H9 (cell line): ENCODE results near the gene TRPV6. TPM values are rescaled to one million over a fixed set of nuclear protein-coding genes. Genes with fewer than 3 reads are reported as not detected.

Experiments
- DNase-seq: peaks from one replicate; pipeline ENCODE4 v3.0.0-alpha.2; 2017
- H2AFZ ChIP-seq: one replicate; pipeline ENCODE4 v1.6.1; 2013; ENCODE audit warnings: mild to moderate bottlenecking, low read length, control low read depth, moderate library complexity
- H2AK5ac ChIP-seq: 2 replicates; pipeline ENCODE4 v1.6.1; 2013; ENCODE audit warnings: low read length, control low read depth, mixed read lengths; ENCODE audit not compliant: insufficient read length
- H2BK120ac ChIP-seq: one replicate; pipeline ENCODE4 v1.6.1; 2013; ENCODE audit warnings: low read depth, mild to moderate bottlenecking, low read length, control low read depth, inconsistent platforms; ENCODE audit not compliant: poor library complexity, severe bottlenecking
- H2BK12ac ChIP-seq: 2 replicates; pipeline ENCODE4 v1.6.1; 2013; ENCODE audit warnings: low read length, control low read depth, mixed read lengths, low read depth; ENCODE audit not compliant: insufficient read length
- H2BK15ac ChIP-seq: 2 replicates; pipeline ENCODE4 v1.6.1; 2013; ENCODE audit warnings: low read depth, low read length, control low read depth
- H2BK20ac ChIP-seq: one replicate; pipeline ENCODE4 v1.6.1; 2013; ENCODE audit warnings: low read depth, mild to moderate bottlenecking, low read length, control low read depth, inconsistent platforms; ENCODE audit not compliant: poor library complexity, severe bottlenecking
- H2BK5ac ChIP-seq: 2 replicates; pipeline ENCODE4 v1.6.1; 2013; ENCODE audit warnings: low read length, control low read depth, mixed read lengths; ENCODE audit not compliant: insufficient read length
- H3K14ac ChIP-seq: 2 replicates; pipeline ENCODE4 v1.6.1; 2013; ENCODE audit warnings: low read length, control low read depth; ENCODE audit not compliant: insufficient read depth
- H3K18ac ChIP-seq: 2 replicates; pipeline ENCODE4 v1.6.1; 2013; ENCODE audit warnings: low read depth, mild to moderate bottlenecking, mixed read lengths, low read length, control low read depth; ENCODE audit not compliant: insufficient read length
- H3K23ac ChIP-seq: 2 replicates; pipeline ENCODE4 v1.6.1; 2013; ENCODE audit warnings: low read length, control low read depth, mixed read lengths, low read depth; ENCODE audit not compliant: insufficient read length
- H3K23me2 ChIP-seq: 2 replicates; pipeline ENCODE4 v1.6.1; 2013; ENCODE audit warnings: low read depth, mild to moderate bottlenecking, mixed read lengths, low read length, control low read depth; ENCODE audit not compliant: insufficient read length, poor library complexity, severe bottlenecking
- H3K27ac ChIP-seq: 2 replicates; pipeline ENCODE4 v1.5.1; 2013; ENCODE audit warnings: low read length, control low read depth, mixed read lengths, low read depth; ENCODE audit not compliant: insufficient read length
- H3K27me3 ChIP-seq: 2 replicates; pipeline ENCODE4 v1.6.1; 2013; ENCODE audit warnings: low read length, control low read depth, inconsistent platforms; ENCODE audit not compliant: insufficient read depth
- H3K4ac ChIP-seq: 2 replicates; pipeline ENCODE4 v1.6.1; 2013; ENCODE audit warnings: low read depth, mild to moderate bottlenecking, control low read depth, inconsistent platforms, low read length, moderate library complexity
- H3K4me1 ChIP-seq: 2 replicates; pipeline ENCODE4 v1.6.1; 2013; ENCODE audit warnings: low read length, control low read depth, inconsistent platforms; ENCODE audit not compliant: insufficient read depth
- H3K4me2 ChIP-seq: 2 replicates; pipeline ENCODE4 v1.6.1; 2013; ENCODE audit warnings: low read length, control low read depth, mixed read lengths; ENCODE audit not compliant: insufficient read length, insufficient read depth
- H3K56ac ChIP-seq: 2 replicates; pipeline ENCODE4 v1.6.1; 2013; ENCODE audit warnings: low read depth, mild to moderate bottlenecking, mixed read lengths, low read length, control low read depth; ENCODE audit not compliant: insufficient read length
- H3K79me1 ChIP-seq: 2 replicates; pipeline ENCODE4 v1.6.1; 2013; ENCODE audit warnings: low read depth, mild to moderate bottlenecking, moderate library complexity, low read length, control low read depth, inconsistent platforms; ENCODE audit not compliant: insufficient read depth, poor library complexity, severe bottlenecking
- H3K79me2 ChIP-seq: 2 replicates; pipeline ENCODE4 v1.6.1; 2013; ENCODE audit warnings: low read length, control low read depth, inconsistent platforms; ENCODE audit not compliant: insufficient read depth
- H3K9ac ChIP-seq: 2 replicates; pipeline ENCODE4 v1.6.1; 2013; ENCODE audit warnings: low read length, control low read depth, mixed read lengths; ENCODE audit not compliant: insufficient read length; ENCODE audit errors: extremely low read depth
- H3K9me3 ChIP-seq: one replicate; pipeline ENCODE4 v1.6.1; 2013; ENCODE audit warnings: low read depth, low read length, inconsistent platforms; ENCODE audit not compliant: control insufficient read depth
- H3T11ph ChIP-seq: one replicate; pipeline ENCODE4 v1.6.1; 2013; ENCODE audit warnings: mild to moderate bottlenecking, low read length, control low read depth, inconsistent platforms
- H4K20me1 ChIP-seq: one replicate; pipeline ENCODE4 v1.6.1; 2013; ENCODE audit not compliant: control insufficient read depth, insufficient read length, insufficient read depth
- H4K5ac ChIP-seq: 2 replicates; pipeline ENCODE4 v1.6.1; 2013; ENCODE audit warnings: low read depth, mild to moderate bottlenecking, mixed read lengths, low read length, control low read depth; ENCODE audit not compliant: insufficient read length
- H4K8ac ChIP-seq: replicated peaks from 2 replicates; pipeline ENCODE4 v1.6.1; 2013; ENCODE audit warnings: low read length, control low read depth, mixed read lengths, low read depth; ENCODE audit not compliant: insufficient read length
- H4K91ac ChIP-seq: 2 replicates; pipeline ENCODE4 v1.6.1; 2013; ENCODE audit warnings: low read depth, mild to moderate bottlenecking, moderate library complexity, mixed read lengths, low read length, control low read depth; ENCODE audit not compliant: insufficient read length
- H3K27ac Mint-ChIP-seq, 3 experiments: 2 replicates in 2 of 3; 3 replicates in 1 of 3; pipeline ENCODE4 v1.8.0; 2020 to 2021; ENCODE audit warnings: mixed read lengths in 3 of 3, mild to moderate bottlenecking in 1 of 3, moderate library complexity in 1 of 3
- H3K27me3 Mint-ChIP-seq: 2 replicates; pipeline ENCODE4 v1.8.0; 2021; ENCODE audit warnings: low read depth, mild to moderate bottlenecking, moderate library complexity, mixed read lengths
- H3K36me3 Mint-ChIP-seq, 3 experiments: 2 replicates in 2 of 3; 3 replicates in 1 of 3; pipeline ENCODE4 v1.8.0; 2020 to 2021; ENCODE audit warnings: low read depth in 3 of 3, mixed read lengths in 3 of 3; ENCODE audit not compliant: insufficient read depth in 1 of 3
- H3K4me1 Mint-ChIP-seq, 2 experiments: 2 replicates each; pipeline ENCODE4 v1.8.0; 2020; ENCODE audit warnings: mixed read lengths in 2 of 2
- H3K4me3 Mint-ChIP-seq, 2 experiments: 2 replicates in 1 of 2; 3 replicates in 1 of 2; pipeline ENCODE4 v1.8.0; 2020 to 2021; ENCODE audit warnings: mild to moderate bottlenecking in 2 of 2, mixed read lengths in 2 of 2, moderate library complexity in 1 of 2
- H3K9me3 Mint-ChIP-seq, 2 experiments: 2 replicates in 1 of 2; 3 replicates in 1 of 2; pipeline ENCODE4 v1.8.0; 2020; ENCODE audit warnings: mild to moderate bottlenecking in 2 of 2, mixed read lengths in 2 of 2, moderate library complexity in 1 of 2
- WGBS: extraction: QIAGEN DNeasy Blood & Tissue Kit; methylation state at CpG from one replicate; pipeline ENCODE4 v1.1.7; 2013; ENCODE audit warnings: missing lambda C conversion rate, low lambda C conversion rate, mixed read lengths; ENCODE audit not compliant: insufficient read length; ENCODE audit errors: extremely low coverage; 5-methylcytosine and 5-hydroxymethylcytosine counted together
- total RNA-seq: library from RNA; stranded (reverse); gene quantifications from 2 replicates; pipeline ENCODE4 v1.2.1, GENCODE V29; 2021
- TF ChIP-seq, protein P1 (sequence below): fragments of 200-600 bp; sonication (generic); conservative IDR thresholded peaks from 3 replicates; pipeline ENCODE4 v1.8.0; 2021; ENCODE audit warnings: antibody characterized with exemption, mild to moderate bottlenecking

Gene TRPV6
- total RNA-seq, 1 experiment from 2014 or later: 0.61 TPM

DNA sequence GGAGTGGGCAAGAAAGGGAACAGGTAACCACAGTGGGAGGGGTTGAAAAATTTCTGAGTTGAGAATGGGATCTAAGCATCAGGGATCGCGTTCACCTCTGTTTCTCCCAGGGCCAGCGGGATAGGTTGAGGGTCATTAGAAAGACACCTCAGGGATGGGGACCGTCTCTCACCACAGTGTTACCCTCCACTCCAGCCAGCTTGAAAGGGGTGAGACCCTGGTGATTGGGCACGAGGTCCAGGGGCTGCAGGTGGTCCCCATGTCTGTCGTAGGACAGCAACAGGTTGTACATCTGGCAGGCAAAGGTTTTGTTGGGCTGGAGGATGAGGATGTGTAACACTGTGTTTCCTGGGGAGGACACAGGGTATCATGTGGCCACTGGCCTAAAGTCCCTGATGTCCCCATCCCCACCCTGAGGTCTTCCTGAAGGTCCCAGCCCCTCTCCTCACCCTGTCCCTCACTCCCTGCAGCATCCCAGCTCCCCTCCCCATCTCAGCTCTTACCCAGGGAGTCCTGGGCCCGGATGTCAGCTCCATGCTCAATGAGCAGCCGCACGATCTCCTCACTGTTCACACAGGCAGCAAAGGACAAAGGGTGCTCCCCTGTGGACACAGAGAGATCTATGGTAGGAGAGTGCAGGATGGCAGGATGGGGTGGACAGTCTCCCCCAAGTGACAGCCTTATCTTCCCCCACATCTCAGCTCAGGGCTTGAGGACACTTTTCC, 9.1 kb downstream of the TRPV6 start:
- H2BK15ac ChIP-seq: no peak overlapping the region
- H3K23me2 ChIP-seq: no peaks in the 10 kb centered on the region
- Mint-ChIP-seq H3K4me1 (no peaks in the 10 kb centered on the region), H3K27ac (no peak overlapping the region), H3K9me3 (peaks cover 0 to 9% of the 10 kb centered on the region in 2 experiments; a peak in 2 of 5 replicates), H3K36me3 (peaks cover 0 to 10% (median 5%) of the 10 kb centered on the region in 3 experiments; a peak in 4 of 7 replicates), H3K4me3 (no peak overlapping the region), H3K27me3 (peaks cover 8% of the 10 kb centered on the region)
- H3K9me3 ChIP-seq: no peaks in the 10 kb centered on the region
- no peaks in the 10 kb centered on the region for H3K27me3 ChIP-seq
- H3K18ac ChIP-seq: no peak overlapping the region
- H3K79me2 ChIP-seq: no peaks in the 10 kb centered on the region
- no peak overlapping the region for H3K56ac ChIP-seq
- no peaks in the 10 kb centered on the region for H4K20me1 ChIP-seq
- H2AFZ ChIP-seq: no peak overlapping the region
- no peak overlapping the region for H2BK12ac ChIP-seq
- H4K91ac ChIP-seq: no peak overlapping the region
- H3K23ac ChIP-seq: no peak overlapping the region
- H4K8ac ChIP-seq: no peak overlapping the region
- no peak overlapping the region for H2BK5ac ChIP-seq
- H3T11ph ChIP-seq: no peak overlapping the region
- WGBS: no CpG with 5 or more reads among the region's 9 CpGs
- no peak overlapping the region for H2BK120ac ChIP-seq
- H2AK5ac ChIP-seq: no peak overlapping the region
- H3K27ac ChIP-seq: no peak overlapping the region
- no peak overlapping the region for H3K9ac ChIP-seq
- H3K14ac ChIP-seq: no peak overlapping the region
- H4K5ac ChIP-seq: no peak overlapping the region
- no peak for DNase-seq
- H3K4me1 ChIP-seq: no peaks in the 10 kb centered on the region
- no peak overlapping the region for H3K4me2 ChIP-seq
- no peaks in the 10 kb centered on the region for H3K79me1 ChIP-seq
- no peak overlapping the region for H3K4ac ChIP-seq
- H2BK20ac ChIP-seq: no peak overlapping the region
- TF ChIP-seq, protein P1, sequence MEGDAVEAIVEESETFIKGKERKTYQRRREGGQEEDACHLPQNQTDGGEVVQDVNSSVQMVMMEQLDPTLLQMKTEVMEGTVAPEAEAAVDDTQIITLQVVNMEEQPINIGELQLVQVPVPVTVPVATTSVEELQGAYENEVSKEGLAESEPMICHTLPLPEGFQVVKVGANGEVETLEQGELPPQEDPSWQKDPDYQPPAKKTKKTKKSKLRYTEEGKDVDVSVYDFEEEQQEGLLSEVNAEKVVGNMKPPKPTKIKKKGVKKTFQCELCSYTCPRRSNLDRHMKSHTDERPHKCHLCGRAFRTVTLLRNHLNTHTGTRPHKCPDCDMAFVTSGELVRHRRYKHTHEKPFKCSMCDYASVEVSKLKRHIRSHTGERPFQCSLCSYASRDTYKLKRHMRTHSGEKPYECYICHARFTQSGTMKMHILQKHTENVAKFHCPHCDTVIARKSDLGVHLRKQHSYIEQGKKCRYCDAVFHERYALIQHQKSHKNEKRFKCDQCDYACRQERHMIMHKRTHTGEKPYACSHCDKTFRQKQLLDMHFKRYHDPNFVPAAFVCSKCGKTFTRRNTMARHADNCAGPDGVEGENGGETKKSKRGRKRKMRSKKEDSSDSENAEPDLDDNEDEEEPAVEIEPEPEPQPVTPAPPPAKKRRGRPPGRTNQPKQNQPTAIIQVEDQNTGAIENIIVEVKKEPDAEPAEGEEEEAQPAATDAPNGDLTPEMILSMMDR: no peak
